HepG2 (cell line): ENCODE results near the gene S100A6. TPM values are rescaled to one million over a fixed set of nuclear protein-coding genes. Genes with fewer than 3 reads are reported as not detected.
A peak's percentile ranks its signal among the peaks of the same experiment; 100 is the strongest.

Source experiments
- ATF1 ChIP-seq: IDR thresholded peaks from 2 replicates; pipeline ENCODE4 v1.6.1; 2016; ENCODE audit warnings: mild to moderate bottlenecking, control low read depth
- CHD4 ChIP-seq: fragments of 200-600 bp; sonication (generic); IDR thresholded peaks from 2 replicates; pipeline ENCODE4 v1.7.0; 2017; ENCODE audit warnings: mild to moderate bottlenecking, low read length, borderline replicate concordance
- NAIF1 ChIP-seq: sonication (generic); formaldehyde crosslinking; IDR thresholded peaks from 2 replicates; pipeline ENCODE4 v1.5.0; 2020; ENCODE audit warnings: mild to moderate bottlenecking, missing genetic modification reagents, borderline replicate concordance
- NCOA2 ChIP-seq: sonication (generic); formaldehyde crosslinking; IDR thresholded peaks from 2 replicates; pipeline ENCODE4 v1.8.0; 2022; ENCODE audit warnings: inconsistent platforms
- NR2F2 ChIP-seq: IDR thresholded peaks from 2 replicates; pipeline ENCODE4 v1.6.1; 2012; ENCODE audit warnings: low read depth, inconsistent platforms, borderline replicate concordance
- PAX8 ChIP-seq: sonication (generic); formaldehyde crosslinking; IDR thresholded peaks from 2 replicates; pipeline ENCODE4 v1.8.0; 2022; ENCODE audit warnings: mild to moderate bottlenecking, missing genetic modification reagents, borderline replicate concordance
- POLR2G ChIP-seq: fragments of 200-400 bp; formaldehyde crosslinking; IDR thresholded peaks from 2 replicates; pipeline ENCODE4 v1.6.1; 2018; ENCODE audit warnings: mild to moderate bottlenecking, low read depth, low read length, moderate library complexity
- SIX1 ChIP-seq: sonication (generic); formaldehyde crosslinking; IDR thresholded peaks from 2 replicates; pipeline ENCODE4 v1.4.0; 2020; ENCODE audit warnings: missing genetic modification reagents, borderline replicate concordance
- SMAD1 ChIP-seq: sonication (generic); formaldehyde crosslinking; IDR thresholded peaks from 2 replicates; pipeline ENCODE4 v1.4.0; 2020; ENCODE audit warnings: missing genetic modification reagents, low read depth, mild to moderate bottlenecking, borderline replicate concordance
- SRSF4 ChIP-seq: fragments of 200-400 bp; formaldehyde crosslinking; IDR thresholded peaks from one replicate; pipeline ENCODE4 v1.6.1; 2018; ENCODE audit warnings: mild to moderate bottlenecking, low read depth, low read length, moderate library complexity; ENCODE audit not compliant: poor library complexity, severe bottlenecking
- ZGPAT ChIP-seq: IDR thresholded peaks from 2 replicates; pipeline ENCODE4 v1.6.1; 2016; ENCODE audit warnings: mild to moderate bottlenecking
- ZNF232 ChIP-seq: sonication (generic); formaldehyde crosslinking; IDR thresholded peaks from 2 replicates; pipeline ENCODE4 v1.4.0; 2020; ENCODE audit warnings: missing genetic modification reagents, borderline replicate concordance
- ZNF234 ChIP-seq: sonication (generic); formaldehyde crosslinking; conservative IDR thresholded peaks from 2 replicates; pipeline ENCODE4 v1.5.1; 2020; ENCODE audit warnings: mild to moderate bottlenecking, missing genetic modification reagents
- ZNF367 ChIP-seq: sonication (generic); formaldehyde crosslinking; IDR thresholded peaks from 2 replicates; pipeline ENCODE4 v1.4.0; 2020; ENCODE audit warnings: missing genetic modification reagents, borderline replicate concordance
- polyA plus RNA-seq, 8 experiments: library from polyadenylated mRNA; depleted of rRNA in 3 of 8; stranded (reverse) in 7 of 8; unstranded in 1 of 8; fragments of >200 nt; fragmentation: Illumina TruSeq in 4 of 8; extraction: Trizol in 4 of 8; gene quantifications; 2 replicates each; pipeline versions ENCODE4 v1.2.1 to v1.2.3, GENCODE V29; 2011 to 2016; ENCODE audit warnings: low read depth in 4 of 8, missing spikeins in 1 of 8, mixed read lengths in 1 of 8; ENCODE audit not compliant: insufficient read depth in 1 of 8
- total RNA-seq, 5 experiments: library from RNA; depleted of rRNA; stranded (reverse); fragments of >200 nt; fragmentation: Illumina TruSeq; extraction: Trizol; gene quantifications; 2 replicates each; pipeline ENCODE4 v1.2.3, GENCODE V29; 2016; ENCODE audit warnings: low read depth in 1 of 5
- TF ChIP-seq, protein P1 (sequence below): sonication (generic); IDR thresholded peaks from 2 replicates; pipeline ENCODE4 v1.6.1; 2016; ENCODE audit warnings: low read depth, borderline replicate concordance
- TF ChIP-seq, protein P2 (sequence below): sonication (generic); formaldehyde crosslinking; IDR thresholded peaks from 2 replicates; pipeline ENCODE4 v1.8.0; 2022; ENCODE audit warnings: missing genetic modification reagents, mild to moderate bottlenecking, inconsistent platforms, borderline replicate concordance
- TF ChIP-seq, protein P3 (sequence below), 2 experiments: sonication (generic) in 1 of 2; formaldehyde crosslinking in 1 of 2; IDR thresholded peaks; 2 replicates each; pipeline versions ENCODE4 v1.4.0 to v1.6.1; 2016 to 2020; ENCODE audit warnings: borderline replicate concordance in 1 of 2, low read depth in 1 of 2, mild to moderate bottlenecking in 1 of 2, missing genetic modification reagents in 1 of 2
- TF ChIP-seq, protein P4 (sequence below): sonication (generic); formaldehyde crosslinking; IDR thresholded peaks from 2 replicates; pipeline ENCODE4 v1.5.0; 2020; ENCODE audit warnings: mild to moderate bottlenecking, missing genetic modification reagents, moderate library complexity

S100A6 gene
- total and polyA plus RNA-seq, 2 of the 13 experiments (the other 11 are each of a cell fraction or from before 2014, with no cell fraction given) = 72.9 to 85.0 TPM

DNA sequence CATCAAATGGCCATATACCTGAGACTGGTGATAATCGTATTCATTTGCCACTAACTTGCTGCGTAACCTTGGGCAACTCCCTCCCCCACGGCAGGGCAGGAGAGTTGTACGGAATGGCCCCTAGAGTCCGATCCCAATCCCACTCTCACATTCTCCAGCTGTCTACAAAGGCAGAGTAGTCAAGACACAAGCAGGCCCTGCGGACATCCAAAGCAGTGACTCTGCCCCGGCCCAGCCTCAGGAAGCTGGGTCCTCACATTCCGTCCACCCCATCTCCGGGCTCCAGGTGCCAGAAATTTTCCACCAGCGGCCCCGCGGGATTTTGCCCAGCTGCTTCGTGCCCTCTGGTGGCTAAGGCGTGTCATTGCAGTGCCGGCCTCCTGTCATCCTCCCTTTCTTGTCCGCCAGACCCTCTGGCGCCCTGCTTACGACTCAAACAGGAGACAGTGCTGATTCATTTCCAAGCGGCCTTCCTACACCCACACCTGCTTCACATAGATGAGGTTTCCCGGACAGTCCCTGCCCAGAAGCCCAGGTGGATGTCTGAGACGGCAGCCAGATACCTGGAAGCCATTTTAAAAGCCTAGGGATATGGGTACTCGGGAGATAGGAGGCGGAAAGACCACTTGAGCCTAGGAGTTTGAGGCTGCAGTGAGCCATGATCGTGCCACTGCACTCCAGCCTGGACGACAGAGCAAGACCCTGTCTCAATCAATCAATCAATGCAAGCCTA, 32.7 kb upstream of the S100A6 start (continued):
- peak; percentile 53 for TF ChIP-seq ZGPAT
- TF ChIP-seq, protein P1, sequence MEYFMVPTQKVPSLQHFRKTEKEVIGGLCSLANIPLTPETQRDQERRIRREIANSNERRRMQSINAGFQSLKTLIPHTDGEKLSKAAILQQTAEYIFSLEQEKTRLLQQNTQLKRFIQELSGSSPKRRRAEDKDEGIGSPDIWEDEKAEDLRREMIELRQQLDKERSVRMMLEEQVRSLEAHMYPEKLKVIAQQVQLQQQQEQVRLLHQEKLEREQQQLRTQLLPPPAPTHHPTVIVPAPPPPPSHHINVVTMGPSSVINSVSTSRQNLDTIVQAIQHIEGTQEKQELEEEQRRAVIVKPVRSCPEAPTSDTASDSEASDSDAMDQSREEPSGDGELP = 0 out of 2 replicates have a peak, but pooled peaks have one; percentile 40
- TF ChIP-seq SRSF4 = no peak
- TF ChIP-seq NR2F2 = no peak
- no peak for TF ChIP-seq SIX1 (CRISPR knock-in tag)
- TF ChIP-seq NCOA2 = no peak
- no peak for TF ChIP-seq NAIF1 (CRISPR knock-in tag)
- no peak for TF ChIP-seq SMAD1 (CRISPR knock-in tag)
- TF ChIP-seq ZNF367 (CRISPR knock-in tag) = no peak
- TF ChIP-seq ATF1 = no peak
- TF ChIP-seq, protein P2, sequence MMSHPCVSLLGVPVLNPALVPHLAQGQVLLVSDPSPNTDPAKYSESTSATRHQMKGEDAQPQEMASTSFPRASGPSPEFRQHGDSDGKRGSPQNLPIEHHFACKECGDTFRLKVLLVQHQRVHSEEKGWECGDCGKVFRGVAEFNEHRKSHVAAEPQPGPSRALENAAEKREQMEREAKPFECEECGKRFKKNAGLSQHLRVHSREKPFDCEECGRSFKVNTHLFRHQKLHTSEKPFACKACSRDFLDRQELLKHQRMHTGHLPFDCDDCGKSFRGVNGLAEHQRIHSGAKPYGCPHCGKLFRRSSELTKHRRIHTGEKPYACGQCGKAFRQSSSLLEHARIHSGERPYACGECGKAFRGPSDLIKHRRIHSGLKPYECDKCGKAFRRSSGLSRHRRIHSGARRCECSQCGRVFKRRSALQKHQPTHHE = no peak
- no peak; the same call in 1 of the 2 replicates for TF ChIP-seq ZNF232
- TF ChIP-seq, protein P3, sequence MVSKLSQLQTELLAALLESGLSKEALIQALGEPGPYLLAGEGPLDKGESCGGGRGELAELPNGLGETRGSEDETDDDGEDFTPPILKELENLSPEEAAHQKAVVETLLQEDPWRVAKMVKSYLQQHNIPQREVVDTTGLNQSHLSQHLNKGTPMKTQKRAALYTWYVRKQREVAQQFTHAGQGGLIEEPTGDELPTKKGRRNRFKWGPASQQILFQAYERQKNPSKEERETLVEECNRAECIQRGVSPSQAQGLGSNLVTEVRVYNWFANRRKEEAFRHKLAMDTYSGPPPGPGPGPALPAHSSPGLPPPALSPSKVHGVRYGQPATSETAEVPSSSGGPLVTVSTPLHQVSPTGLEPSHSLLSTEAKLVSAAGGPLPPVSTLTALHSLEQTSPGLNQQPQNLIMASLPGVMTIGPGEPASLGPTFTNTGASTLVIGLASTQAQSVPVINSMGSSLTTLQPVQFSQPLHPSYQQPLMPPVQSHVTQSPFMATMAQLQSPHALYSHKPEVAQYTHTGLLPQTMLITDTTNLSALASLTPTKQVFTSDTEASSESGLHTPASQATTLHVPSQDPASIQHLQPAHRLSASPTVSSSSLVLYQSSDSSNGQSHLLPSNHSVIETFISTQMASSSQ (IDR thresholded peaks at IDR 0.05; ENCODE audit: low read depth) = no peak
- TF ChIP-seq, protein P3 (CRISPR knock-in tag; IDR thresholded peaks at IDR 0.05; ENCODE audit: borderline replicate concordance) = no peak
- TF ChIP-seq POLR2G = no peak
- no peak for TF ChIP-seq ZNF234 (CRISPR knock-in tag)
- no peak for TF ChIP-seq CHD4
- TF ChIP-seq PAX8 (CRISPR knock-in tag) = no peak
- TF ChIP-seq, protein P4, sequence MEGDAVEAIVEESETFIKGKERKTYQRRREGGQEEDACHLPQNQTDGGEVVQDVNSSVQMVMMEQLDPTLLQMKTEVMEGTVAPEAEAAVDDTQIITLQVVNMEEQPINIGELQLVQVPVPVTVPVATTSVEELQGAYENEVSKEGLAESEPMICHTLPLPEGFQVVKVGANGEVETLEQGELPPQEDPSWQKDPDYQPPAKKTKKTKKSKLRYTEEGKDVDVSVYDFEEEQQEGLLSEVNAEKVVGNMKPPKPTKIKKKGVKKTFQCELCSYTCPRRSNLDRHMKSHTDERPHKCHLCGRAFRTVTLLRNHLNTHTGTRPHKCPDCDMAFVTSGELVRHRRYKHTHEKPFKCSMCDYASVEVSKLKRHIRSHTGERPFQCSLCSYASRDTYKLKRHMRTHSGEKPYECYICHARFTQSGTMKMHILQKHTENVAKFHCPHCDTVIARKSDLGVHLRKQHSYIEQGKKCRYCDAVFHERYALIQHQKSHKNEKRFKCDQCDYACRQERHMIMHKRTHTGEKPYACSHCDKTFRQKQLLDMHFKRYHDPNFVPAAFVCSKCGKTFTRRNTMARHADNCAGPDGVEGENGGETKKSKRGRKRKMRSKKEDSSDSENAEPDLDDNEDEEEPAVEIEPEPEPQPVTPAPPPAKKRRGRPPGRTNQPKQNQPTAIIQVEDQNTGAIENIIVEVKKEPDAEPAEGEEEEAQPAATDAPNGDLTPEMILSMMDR = peak; percentile 98
